HepG2 (cell line): ENCODE results near the gene SF3A2.
"Not testable (repeated sequence)": the region's sequence is repeated elsewhere in the genome, so short reads cannot be mapped to it uniquely, and the experiment has no call there.

Experiments used
- CBX1 ChIP-seq: IDR thresholded peaks from one replicate; pipeline ENCODE4 v1.6.1; 2016; ENCODE audit warnings: antibody characterized with exemption, low read depth
- GLMP ChIP-seq: sonication (generic); formaldehyde crosslinking; IDR thresholded peaks from 2 replicates; pipeline ENCODE4 v1.9.0; 2021; ENCODE audit warnings: missing genetic modification reagents, mild to moderate bottlenecking, borderline replicate concordance
- MAX ChIP-seq: IDR thresholded peaks from 2 replicates; pipeline ENCODE4 v1.6.1; 2012; ENCODE audit warnings: inconsistent platforms
- PLSCR1 ChIP-seq: sonication (generic); formaldehyde crosslinking; IDR thresholded peaks from 2 replicates; pipeline ENCODE4 v1.5.0; 2020; ENCODE audit warnings: missing genetic modification reagents, mild to moderate bottlenecking, borderline replicate concordance
- ZNF639 ChIP-seq: conservative IDR thresholded peaks from 2 replicates; pipeline ENCODE4 v1.6.1; 2018; ENCODE audit warnings: missing genetic modification reagents
- ZNF879 ChIP-seq: sonication (generic); formaldehyde crosslinking; IDR thresholded peaks from 2 replicates; pipeline ENCODE4 v1.8.1; 2023; ENCODE audit warnings: missing genetic modification reagents

- not testable (repeated sequence) for TF ChIP-seq GLMP (CRISPR knock-in tag); CBX1; ZNF639; MAX; ZNF879 (CRISPR knock-in tag); PLSCR1 (CRISPR knock-in tag)
These were observed 44.8 kb downstream of the SF3A2 start for GRCh38 chr19:2281265-2282061.
